ENCODE results near the gene CROT. TPM values are rescaled to one million over a fixed set of nuclear protein-coding genes. Genes with fewer than 3 reads are reported as not detected.
A peak's percentile ranks its signal among the peaks of the same experiment; 100 is the strongest.

CROT gene
- total RNA-seq, 1 experiment from 2014 or later = 3.5 TPM

- DNase-seq (ENCODE audit: low spot score) = no peak
- ChIA-PET CTCF (no interaction called here), POLR2A (ENCODE audit: low non-redundant PET) (no interaction called here)
- H3K9me3 ChIP-seq (ENCODE audit: low read depth, low read length, poor library complexity, severe bottlenecking) = no peaks in the 10 kb centered on the region
- TF ChIP-seq CTCF (conservative IDR thresholded peaks at IDR 0.05; ENCODE audit: low read depth, low read length) = no peak
- TF ChIP-seq EZH2 (IDR thresholded peaks at IDR 0.05; ENCODE audit: borderline replicate concordance, low read depth, low read length, poor library complexity, severe bottlenecking) = no peak
- intact Hi-C loops (cut with micrococcal nuclease; ENCODE audit: unreplicated experiment) = no loop called here
- peak overlapping the region; percentile 55 for H3K4me3 ChIP-seq (ENCODE audit: low read depth, low read length, poor library complexity, severe bottlenecking)
- no peak overlapping the region for H3K27ac ChIP-seq (ENCODE audit: low read depth, low read length, poor library complexity, severe bottlenecking)
- no peaks in the 10 kb centered on the region for H3K36me3 ChIP-seq (ENCODE audit: insufficient read depth, low read length, poor library complexity, severe bottlenecking)
- no TSS peak for BruUV-seq (replicated peaks)
- H3K27me3 ChIP-seq (replicated peaks; ENCODE audit: insufficient read depth, low read depth, low read length, poor library complexity) = no peaks in the 10 kb centered on the region
- H3K4me1 ChIP-seq (ENCODE audit: insufficient read depth, low read length, poor library complexity, severe bottlenecking) = no peaks in the 10 kb centered on the region
These were observed 503 bp downstream of the CROT start for GRCh38 chr7:87345962-87346371.

GRCh38 chr7:87347207-87347606 is 1.7 kb downstream of the CROT start:
- Histone ChIP-seq H3K4me3 (ENCODE audit: low read depth, low read length, poor library complexity, severe bottlenecking) (no peak overlapping the region), H3K27me3 (replicated peaks; ENCODE audit: insufficient read depth, low read depth, low read length, poor library complexity) (no peaks in the 10 kb centered on the region), H3K4me1 (ENCODE audit: insufficient read depth, low read length, poor library complexity, severe bottlenecking) (no peaks in the 10 kb centered on the region), H3K9me3 (ENCODE audit: low read depth, low read length, poor library complexity, severe bottlenecking) (no peaks in the 10 kb centered on the region), H3K36me3 (ENCODE audit: insufficient read depth, low read length, poor library complexity, severe bottlenecking) (no peaks in the 10 kb centered on the region), H3K27ac (ENCODE audit: low read depth, low read length, poor library complexity, severe bottlenecking) (no peak overlapping the region)
- CTCF ChIA-PET = interaction anchor here (0.5 kb wide), 1 partner anchor 31 kb away, joined by 5 read pairs; no protein-coding TSS in a partner anchor
- no TSS peak for BruUV-seq (replicated peaks)
- DNase-seq (ENCODE audit: low spot score) = no peak
- TF ChIP-seq EZH2 (IDR thresholded peaks at IDR 0.05; ENCODE audit: borderline replicate concordance, low read depth, low read length, poor library complexity, severe bottlenecking) (no peak), CTCF (conservative IDR thresholded peaks at IDR 0.05; ENCODE audit: low read depth, low read length) (no peak)
- POLR2A ChIA-PET (ENCODE audit: low non-redundant PET) = no interaction called here
- intact Hi-C loops (cut with micrococcal nuclease; ENCODE audit: unreplicated experiment) = no loop called here

- intact Hi-C loops (cut with micrococcal nuclease; ENCODE audit: unreplicated experiment) = no loop called here
- no peaks in the 10 kb centered on the region for H3K27me3 ChIP-seq (replicated peaks; ENCODE audit: insufficient read depth, low read depth, low read length, poor library complexity)
- H3K27ac ChIP-seq (ENCODE audit: low read depth, low read length, poor library complexity, severe bottlenecking) = no peak overlapping the region
- DNase-seq (ENCODE audit: low spot score) = no peak
- no TSS peak for BruUV-seq (replicated peaks)
- H3K9me3 ChIP-seq (ENCODE audit: low read depth, low read length, poor library complexity, severe bottlenecking) = no peaks in the 10 kb centered on the region
- no peaks in the 10 kb centered on the region for H3K4me1 ChIP-seq (ENCODE audit: insufficient read depth, low read length, poor library complexity, severe bottlenecking)
- POLR2A ChIA-PET (ENCODE audit: low non-redundant PET) = no interaction called here
- H3K4me3 ChIP-seq (ENCODE audit: low read depth, low read length, poor library complexity, severe bottlenecking) = no peak overlapping the region
- CTCF ChIA-PET = no interaction called here
- TF ChIP-seq CTCF (conservative IDR thresholded peaks at IDR 0.05; ENCODE audit: low read depth, low read length) (no peak), EZH2 (IDR thresholded peaks at IDR 0.05; ENCODE audit: borderline replicate concordance, low read depth, low read length, poor library complexity, severe bottlenecking) (no peak)
- H3K36me3 ChIP-seq (ENCODE audit: insufficient read depth, low read length, poor library complexity, severe bottlenecking) = no peaks in the 10 kb centered on the region
These were observed 2.2 kb downstream of the CROT start for GRCh38 chr7:87347664-87348063.
